ENCODE data around the gene FGGY.

The FGGY gene

DNA sequence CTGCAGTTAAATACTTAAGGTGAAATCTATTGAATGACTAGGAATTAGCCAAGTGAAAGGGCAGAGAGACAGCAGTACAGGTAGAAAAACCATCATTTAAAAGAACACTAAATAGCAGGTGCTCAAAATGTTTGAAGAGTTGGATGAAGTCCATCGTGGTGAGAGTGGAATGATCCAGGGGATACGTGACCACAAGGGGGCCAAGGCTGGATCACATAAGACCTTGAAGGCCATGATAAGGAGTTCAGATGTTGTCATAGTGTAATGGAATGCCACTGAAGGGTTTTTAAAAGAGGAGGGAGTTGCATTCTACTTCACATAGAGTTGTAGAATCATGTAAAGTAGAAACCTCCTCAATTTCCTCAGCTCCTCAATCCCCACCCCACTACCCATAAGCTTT is 483.1 kb downstream of the FGGY start:
- DNase-seq = no peak

DNA sequence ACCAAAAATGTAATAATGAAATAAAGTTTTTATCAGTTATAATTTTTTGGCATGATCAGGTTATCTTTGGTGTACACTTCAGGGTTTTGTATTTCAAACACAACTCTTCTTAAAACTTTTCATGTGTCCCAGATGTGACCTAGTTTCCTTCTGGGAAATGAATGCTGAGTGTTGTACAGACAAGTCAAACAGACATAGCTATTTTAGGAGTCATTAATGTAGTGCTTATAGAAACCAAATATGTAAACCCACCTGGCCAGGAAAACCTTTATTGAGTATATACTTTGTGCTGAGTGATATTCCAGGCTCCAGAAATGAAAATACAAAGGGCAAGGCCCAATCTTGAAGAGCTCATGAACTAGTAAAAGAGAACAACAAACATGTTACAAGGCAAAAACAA is 491.9 kb downstream of the FGGY start:
- DNase-seq = no peak

DNA sequence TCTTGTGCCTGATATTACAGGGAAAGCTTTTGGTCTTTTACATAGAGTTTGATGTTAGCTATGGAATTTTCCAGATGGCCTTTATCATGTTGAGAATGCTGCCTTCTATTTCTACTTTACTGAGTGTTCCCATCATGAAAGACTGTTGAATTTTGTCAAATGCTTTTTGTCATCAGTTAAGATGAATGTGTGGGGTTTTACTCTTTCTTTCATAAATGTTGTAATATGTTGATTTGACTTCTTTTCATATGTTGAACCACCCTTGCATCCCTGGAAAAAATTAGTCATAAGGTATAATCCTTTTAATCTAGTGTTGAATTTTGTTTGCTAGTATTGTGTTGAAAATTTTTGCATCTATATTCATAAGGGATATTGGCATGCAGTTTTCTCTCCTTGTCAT is 501.7 kb downstream of the FGGY start:
- DNase-seq = no peak

DNA sequence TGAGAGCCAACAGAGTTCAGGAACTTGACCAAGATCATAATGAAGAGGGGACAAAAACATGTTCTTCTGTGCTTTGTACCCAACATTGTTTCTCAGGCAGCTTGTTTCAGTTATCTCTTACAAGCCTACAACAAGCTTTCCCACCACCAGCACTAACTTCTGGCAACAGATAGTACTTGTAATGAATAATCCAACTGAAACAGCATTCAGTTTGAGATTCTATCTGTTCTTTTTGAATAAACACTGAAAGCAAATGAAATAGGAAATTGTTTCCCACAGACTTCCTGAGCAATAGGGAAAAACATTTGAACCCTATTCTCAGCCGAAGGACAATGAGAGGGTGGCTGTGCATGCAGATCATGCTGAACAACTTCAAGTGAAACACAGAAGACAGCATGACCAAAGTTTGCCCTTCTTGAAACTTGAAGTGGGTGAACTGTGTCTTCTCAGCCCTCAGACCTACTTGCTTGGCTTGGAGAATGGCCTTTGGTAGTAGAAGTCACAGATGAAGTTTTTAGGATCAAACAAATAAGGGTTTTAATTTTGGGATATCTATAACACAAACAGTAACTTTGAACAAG is 506.7 kb downstream of the FGGY start:
- no peak for DNase-seq

DNA sequence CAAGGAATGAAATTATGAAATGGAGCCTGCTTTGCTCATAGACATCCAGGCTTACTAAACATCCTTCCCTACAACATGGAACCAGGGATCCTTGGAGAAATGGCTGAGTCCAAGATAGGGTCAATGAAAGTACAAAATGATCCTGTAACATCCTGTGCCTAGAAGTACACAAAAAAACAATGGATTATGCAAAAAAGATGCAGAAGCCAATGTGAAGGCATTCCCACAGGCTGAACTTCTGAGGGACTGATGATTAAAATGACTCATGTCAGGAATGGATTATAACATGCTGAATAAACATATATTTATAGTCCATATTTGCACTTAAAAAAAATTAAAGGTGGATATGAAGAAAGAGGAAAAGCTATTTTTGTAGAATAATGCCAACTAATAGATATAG is 507.4 kb downstream of the FGGY start:
- no peak for DNase-seq

DNA sequence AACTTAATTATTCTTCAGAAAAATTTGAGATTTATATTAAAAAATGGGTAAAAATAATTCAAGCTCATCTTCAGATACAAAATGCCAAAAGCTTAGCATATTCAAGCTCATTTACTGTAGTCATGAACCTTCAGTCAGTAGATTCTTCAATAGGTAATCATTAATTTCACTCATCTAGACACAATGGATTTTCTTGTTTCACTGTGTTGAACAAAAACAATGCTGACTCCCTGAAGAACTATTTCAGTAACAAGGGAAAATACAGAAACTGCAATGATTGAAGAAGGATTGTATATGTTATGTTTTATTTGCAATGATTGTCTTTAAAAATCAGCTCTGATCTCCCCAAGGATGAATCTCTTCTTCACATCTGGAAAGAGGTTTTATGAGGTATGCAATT is 508.7 kb downstream of the FGGY start:
- no peak for DNase-seq

Measured in suppressor macrophage (primary cell).